ENCODE measurements around the gene ECT2. TPM values are rescaled to one million over a fixed set of nuclear protein-coding genes. Genes with fewer than 3 reads are reported as not detected.

ECT2 gene
- total RNA-seq, 2 donors from 2014 or later: 90.3 to 141 TPM

DNA sequence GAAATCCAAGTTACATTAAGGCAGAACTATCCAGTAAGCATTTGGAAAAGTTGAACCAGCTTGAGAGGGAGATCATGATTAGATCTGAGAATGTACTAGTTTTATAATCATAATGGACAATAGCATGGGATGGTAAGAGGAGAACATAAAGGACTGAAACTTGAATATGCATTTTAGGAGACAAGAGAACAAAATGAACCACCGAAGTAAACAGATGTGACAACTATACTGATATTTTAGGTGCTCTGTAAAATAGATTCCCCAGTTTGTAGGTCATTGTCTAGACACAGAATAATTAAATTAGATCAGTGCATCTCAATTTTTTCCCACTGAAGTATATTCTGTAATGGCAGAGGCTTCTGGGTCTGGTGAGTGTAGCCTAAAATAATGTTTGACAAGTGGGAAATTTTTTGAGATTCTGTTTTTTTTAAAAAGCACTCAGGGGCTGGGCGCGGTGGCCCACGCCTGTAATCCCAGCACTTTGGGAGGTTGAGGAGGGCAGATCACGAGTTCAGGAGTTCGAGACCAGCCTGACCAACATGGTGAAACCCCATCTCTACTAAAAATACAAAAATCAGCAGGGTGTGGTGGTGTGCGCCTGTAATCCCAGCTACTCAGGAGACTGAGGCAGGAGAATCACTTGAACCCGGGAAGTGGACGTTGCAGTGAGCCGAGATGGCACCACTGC, 16.3 kb downstream of the ECT2 start:
- Mint-ChIP-seq H3K36me3 (ENCODE audit: low read depth) (peaks cover 89% of the 10 kb centered on the region), H3K9me3 (no peaks in the 10 kb centered on the region), H3K27ac (no peak overlapping the region), H3K4me3 (no peak overlapping the region), H3K27me3 (ENCODE audit: insufficient read depth) (no peaks in the 10 kb centered on the region), H3K4me1 (no peaks in the 10 kb centered on the region)
- Histone ChIP-seq H3K36me3 (ENCODE audit: control insufficient read depth, insufficient read depth, low read length) (peaks cover 91% of the 10 kb centered on the region), H3K9me3 (ENCODE audit: control insufficient read depth, low read length) (no peaks in the 10 kb centered on the region), H3K9ac (ENCODE audit: extremely low read depth, low read length, poor library complexity, severe bottlenecking) (no peak overlapping the region), H3K4me1 (ENCODE audit: control insufficient read depth, insufficient read depth, low read length) (no peaks in the 10 kb centered on the region), H3K4me3 (ENCODE audit: low read length) (no peak overlapping the region), H3K27me3 (ENCODE audit: control insufficient read depth, insufficient read depth, low read length, poor library complexity, severe bottlenecking) (no peaks in the 10 kb centered on the region), H3K27ac (ENCODE audit: low read depth, low read length) (no peak overlapping the region)
- no peak for DNase-seq
- TF ChIP-seq, protein P1, sequence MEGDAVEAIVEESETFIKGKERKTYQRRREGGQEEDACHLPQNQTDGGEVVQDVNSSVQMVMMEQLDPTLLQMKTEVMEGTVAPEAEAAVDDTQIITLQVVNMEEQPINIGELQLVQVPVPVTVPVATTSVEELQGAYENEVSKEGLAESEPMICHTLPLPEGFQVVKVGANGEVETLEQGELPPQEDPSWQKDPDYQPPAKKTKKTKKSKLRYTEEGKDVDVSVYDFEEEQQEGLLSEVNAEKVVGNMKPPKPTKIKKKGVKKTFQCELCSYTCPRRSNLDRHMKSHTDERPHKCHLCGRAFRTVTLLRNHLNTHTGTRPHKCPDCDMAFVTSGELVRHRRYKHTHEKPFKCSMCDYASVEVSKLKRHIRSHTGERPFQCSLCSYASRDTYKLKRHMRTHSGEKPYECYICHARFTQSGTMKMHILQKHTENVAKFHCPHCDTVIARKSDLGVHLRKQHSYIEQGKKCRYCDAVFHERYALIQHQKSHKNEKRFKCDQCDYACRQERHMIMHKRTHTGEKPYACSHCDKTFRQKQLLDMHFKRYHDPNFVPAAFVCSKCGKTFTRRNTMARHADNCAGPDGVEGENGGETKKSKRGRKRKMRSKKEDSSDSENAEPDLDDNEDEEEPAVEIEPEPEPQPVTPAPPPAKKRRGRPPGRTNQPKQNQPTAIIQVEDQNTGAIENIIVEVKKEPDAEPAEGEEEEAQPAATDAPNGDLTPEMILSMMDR (conservative IDR thresholded peaks at IDR 0.05): no peak
- 86 to 94% methylated on average over 7 to 10 of the region's 10 CpGs for WGBS, 2 experiments (ENCODE audit: insufficient coverage in 1 of 2, insufficient read length in 1 of 2)

DNA sequence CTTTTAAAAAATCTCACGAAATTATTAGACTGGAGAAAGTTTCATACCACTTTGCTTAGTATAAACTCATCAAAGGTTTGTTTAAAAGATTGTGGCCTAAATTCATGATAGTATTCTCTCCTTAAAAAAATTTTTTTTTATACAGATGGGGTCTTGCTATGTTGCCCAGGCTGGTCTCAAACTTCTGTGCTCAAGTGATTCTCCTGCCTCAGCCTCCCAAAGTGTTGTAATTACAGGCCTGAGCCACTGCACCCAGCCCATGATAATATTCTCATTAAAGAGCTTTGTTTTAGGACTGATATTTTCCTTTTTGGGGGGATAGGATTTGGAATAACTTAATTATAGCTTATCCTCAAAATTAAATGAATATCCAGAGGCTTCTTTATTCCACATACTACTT, 19.9 kb downstream of the ECT2 start:
- Mint-ChIP-seq H3K27ac (no peak overlapping the region), H3K4me1 (no peaks in the 10 kb centered on the region), H3K27me3 (ENCODE audit: insufficient read depth) (no peaks in the 10 kb centered on the region), H3K36me3 (ENCODE audit: low read depth) (peaks cover 87% of the 10 kb centered on the region), H3K4me3 (no peak overlapping the region), H3K9me3 (no peaks in the 10 kb centered on the region)
- Histone ChIP-seq H3K27me3 (ENCODE audit: control insufficient read depth, insufficient read depth, low read length, poor library complexity, severe bottlenecking) (no peaks in the 10 kb centered on the region), H3K9ac (ENCODE audit: extremely low read depth, low read length, poor library complexity, severe bottlenecking) (no peak overlapping the region), H3K4me1 (ENCODE audit: control insufficient read depth, insufficient read depth, low read length) (no peaks in the 10 kb centered on the region), H3K36me3 (ENCODE audit: control insufficient read depth, insufficient read depth, low read length) (peaks cover 86% of the 10 kb centered on the region), H3K9me3 (ENCODE audit: control insufficient read depth, low read length) (no peaks in the 10 kb centered on the region), H3K4me3 (ENCODE audit: low read length) (no peak overlapping the region), H3K27ac (ENCODE audit: low read depth, low read length) (no peak overlapping the region)
- TF ChIP-seq, protein P1 (conservative IDR thresholded peaks at IDR 0.05): no peak
- 89% methylated on average over 1 of the region's 1 CpG; no CpG with 5 or more reads in 1 of the 2 experiments for WGBS, 2 experiments (ENCODE audit: insufficient coverage in 1 of 2, insufficient read length in 1 of 2)
- DNase-seq: no peak

DNA sequence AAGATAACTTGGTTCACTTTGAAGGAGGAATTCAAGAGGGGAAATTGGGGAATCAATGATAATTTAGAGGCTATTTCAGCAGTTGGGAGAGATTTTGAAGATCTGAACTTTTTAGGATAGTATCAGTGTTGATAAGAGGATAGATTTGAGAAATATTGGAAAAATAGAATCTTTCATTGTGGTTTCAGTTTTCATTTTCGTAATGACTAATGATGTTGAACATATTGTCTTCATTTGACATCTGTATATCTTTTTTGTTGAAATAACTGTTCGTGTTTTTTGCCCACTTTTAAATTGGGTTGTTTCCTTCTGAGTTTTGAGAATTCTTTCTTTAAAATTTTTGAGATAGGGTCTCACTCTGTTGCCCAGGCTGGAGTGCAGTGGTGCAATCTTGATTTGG, 21.1 kb downstream of the ECT2 start:
- TF ChIP-seq, protein P1 (conservative IDR thresholded peaks at IDR 0.05): no peak
- Mint-ChIP-seq H3K4me1 (no peaks in the 10 kb centered on the region), H3K9me3 (no peaks in the 10 kb centered on the region), H3K4me3 (no peak overlapping the region), H3K36me3 (ENCODE audit: low read depth) (peaks cover 87% of the 10 kb centered on the region), H3K27ac (no peak overlapping the region), H3K27me3 (ENCODE audit: insufficient read depth) (no peaks in the 10 kb centered on the region)
- no peaks in the 10 kb centered on the region for H3K4me1 ChIP-seq (ENCODE audit: control insufficient read depth, insufficient read depth, low read length)
- H3K9me3 ChIP-seq (ENCODE audit: control insufficient read depth, low read length): no peaks in the 10 kb centered on the region
- H3K27ac ChIP-seq (ENCODE audit: low read depth, low read length): no peak overlapping the region
- H3K4me3 ChIP-seq (ENCODE audit: low read length): no peak overlapping the region
- 98 to 100% methylated on average over 1 to 2 of the region's 2 CpGs for WGBS, 2 experiments (ENCODE audit: insufficient coverage in 1 of 2, insufficient read length in 1 of 2)
- H3K9ac ChIP-seq (ENCODE audit: extremely low read depth, low read length, poor library complexity, severe bottlenecking): no peak overlapping the region
- DNase-seq: no peak
- peaks cover 85% of the 10 kb centered on the region for H3K36me3 ChIP-seq (ENCODE audit: control insufficient read depth, insufficient read depth, low read length)
- no peaks in the 10 kb centered on the region for H3K27me3 ChIP-seq (ENCODE audit: control insufficient read depth, insufficient read depth, low read length, poor library complexity, severe bottlenecking)

Measured in endodermal cell (in vitro differentiated cells).